ENCODE results near the gene BCL11B.

Gene BCL11B

DNA sequence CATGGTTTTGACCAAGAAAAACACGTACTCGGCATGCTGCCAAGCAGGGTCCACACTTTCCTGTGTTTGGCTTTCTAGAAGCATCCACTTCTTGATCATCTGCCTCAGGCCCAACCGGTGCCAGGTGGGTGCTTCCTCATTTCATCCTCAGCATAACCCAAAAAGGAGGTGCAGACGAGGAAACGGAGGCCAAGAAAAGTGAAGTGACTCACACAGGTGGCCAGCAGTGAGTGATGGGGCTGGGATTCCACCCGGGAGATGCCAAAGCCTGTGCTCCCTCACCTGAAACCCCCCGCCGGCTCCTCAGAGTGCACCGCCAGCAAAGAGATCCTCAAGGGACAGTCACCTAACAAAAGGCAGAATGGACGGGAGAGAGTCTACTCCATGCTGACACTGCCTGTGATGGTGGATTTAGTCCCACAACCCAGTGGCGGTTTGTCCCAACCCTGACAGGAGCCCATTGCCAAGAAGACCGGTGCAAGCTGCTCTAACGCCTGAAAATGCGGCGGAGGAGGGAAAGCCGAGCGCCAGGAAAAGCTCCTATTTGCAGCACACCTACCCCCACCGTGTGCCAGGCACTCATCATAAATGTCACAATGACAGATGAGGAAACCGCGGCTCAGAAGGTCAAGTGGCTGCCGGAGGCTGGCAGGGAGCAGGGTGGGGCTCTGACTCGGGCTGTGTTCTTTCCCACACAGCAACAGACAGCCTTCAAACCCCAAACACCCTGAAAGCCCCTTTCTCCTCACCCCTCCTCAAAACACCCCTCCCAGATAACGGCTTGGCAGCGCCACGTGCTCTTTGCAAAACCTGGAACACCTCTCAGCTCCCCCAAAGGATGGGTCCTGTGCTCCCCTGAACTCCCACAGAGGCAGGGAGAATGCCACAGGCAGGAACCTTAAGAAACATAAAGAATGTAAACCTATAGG, 18.8 kb downstream of the BCL11B start:
- no peak for DNase-seq

DNA sequence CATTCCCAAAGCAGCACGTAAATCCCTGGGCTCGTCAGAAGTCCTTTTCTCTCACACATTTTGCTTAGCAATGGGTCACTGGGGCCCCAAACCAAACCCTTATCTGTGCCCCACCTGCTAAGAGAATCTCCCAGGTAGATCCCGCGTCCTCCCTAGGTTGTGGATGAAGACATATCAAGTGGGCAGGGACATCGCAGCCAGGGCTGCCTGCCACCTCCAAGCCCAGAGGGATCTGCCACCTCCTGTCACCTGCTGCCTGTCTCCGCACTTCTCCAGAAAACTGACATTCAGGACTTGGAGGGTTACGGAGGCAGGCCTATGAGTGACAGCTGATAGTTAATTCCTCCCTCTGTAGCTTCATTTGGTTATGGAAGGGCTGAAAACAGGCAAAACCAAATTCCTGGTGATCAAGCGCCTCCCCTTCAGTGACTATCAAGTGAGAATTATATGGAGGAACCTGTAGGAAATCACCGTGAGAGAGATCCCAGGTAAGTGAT, 19.5 kb downstream of the BCL11B start:
- DNase-seq = no peak

GRCh38 chr14:99251721-99252120, 20.3 kb downstream of the BCL11B start:
- no peak for DNase-seq

GRCh38 chr14:99250636-99251208, 21.3 kb downstream of the BCL11B start:
- DNase-seq = no peak

DNA sequence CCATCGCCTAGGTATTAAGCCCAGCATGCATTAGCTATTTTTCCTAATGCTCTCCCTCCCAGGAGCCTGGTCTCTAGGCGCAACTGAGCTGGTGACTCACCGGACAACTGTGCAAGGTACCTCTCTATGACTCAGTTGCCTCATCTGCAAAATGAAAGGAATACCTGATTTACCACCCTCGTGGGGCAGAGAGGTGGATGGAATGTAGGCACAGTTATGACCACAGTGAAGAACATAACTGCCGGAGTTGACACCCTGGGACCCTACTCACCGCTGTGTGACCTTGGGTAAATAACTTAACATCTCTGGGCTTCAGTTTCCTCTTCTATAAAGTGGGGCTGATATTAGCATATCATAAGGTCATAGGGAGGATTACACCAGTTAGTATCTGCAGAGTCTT, 22.6 kb downstream of the BCL11B start:
- DNase-seq = no peak

DNA sequence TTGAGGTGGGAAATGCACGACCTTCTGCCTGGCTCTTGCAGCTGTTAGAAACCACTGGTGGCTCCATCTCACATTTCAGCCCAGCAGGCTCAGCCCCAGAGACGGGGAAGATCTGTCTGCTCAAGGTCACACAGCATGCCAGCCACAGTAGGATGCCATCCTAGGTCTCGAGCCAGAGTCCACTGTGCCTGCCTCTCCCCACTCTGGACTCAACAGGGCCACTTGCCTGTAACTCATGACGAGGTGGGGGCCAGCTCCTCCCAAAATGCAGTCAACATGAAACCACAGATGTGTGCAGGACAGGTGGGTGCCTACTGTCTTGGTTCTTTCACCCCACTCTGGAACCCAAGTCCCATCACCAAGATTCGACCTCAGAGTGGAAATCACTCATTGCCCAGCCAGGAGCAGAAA, 23.2 kb downstream of the BCL11B start:
- DNase-seq = no peak

DNA sequence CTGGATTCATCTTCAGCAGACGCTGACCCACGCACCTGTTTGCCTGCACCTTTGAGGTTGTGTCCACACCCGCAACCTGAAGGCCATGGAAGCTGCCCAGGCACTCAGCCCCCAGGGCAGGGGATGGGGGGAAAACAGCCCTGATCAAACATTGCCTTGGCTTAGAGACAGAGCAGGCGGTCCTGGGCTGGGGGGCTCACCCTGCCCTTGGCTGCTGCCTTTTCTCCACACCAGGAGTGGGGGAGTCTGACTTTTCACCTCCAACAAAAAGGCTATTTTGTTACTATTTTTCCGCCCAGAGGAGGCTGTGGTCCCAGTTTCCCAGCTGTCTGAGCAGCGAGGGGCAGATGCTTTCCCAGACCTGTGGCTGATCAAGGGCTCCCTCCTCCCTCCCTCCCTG, 24.2 kb downstream of the BCL11B start:
- DNase-seq = no peak

DNA sequence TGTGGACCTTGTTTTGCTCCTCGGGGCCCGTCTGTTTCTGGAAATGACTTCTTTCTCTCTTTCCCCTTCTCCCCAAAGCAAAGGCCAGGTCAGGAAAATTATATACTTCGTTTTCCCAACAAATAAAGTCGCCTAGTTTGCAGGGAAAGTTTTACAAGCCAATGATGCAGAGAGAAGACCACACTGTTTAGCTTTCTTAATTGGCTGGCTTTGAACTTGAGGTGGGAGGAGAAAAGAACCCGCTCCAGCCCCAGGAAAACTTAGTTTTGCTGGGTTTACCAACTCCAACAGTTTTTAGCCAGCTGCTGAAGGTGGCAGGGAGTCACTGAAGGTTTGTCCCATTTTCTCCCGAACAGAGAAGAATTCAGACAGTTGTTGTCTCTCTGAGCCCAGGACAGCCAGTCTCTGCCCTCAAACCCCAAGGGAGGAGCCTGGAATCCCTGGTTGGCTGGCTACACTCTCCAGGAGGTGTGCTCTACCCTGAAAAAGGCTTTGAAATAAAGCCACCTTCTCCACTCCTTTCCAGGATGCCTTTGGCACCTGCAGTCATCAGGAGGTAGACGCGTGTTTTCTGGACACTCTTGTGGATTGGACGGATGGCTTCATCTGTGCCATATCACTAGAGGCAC, 24.8 kb downstream of the BCL11B start:
- DNase-seq = no peak

DNA sequence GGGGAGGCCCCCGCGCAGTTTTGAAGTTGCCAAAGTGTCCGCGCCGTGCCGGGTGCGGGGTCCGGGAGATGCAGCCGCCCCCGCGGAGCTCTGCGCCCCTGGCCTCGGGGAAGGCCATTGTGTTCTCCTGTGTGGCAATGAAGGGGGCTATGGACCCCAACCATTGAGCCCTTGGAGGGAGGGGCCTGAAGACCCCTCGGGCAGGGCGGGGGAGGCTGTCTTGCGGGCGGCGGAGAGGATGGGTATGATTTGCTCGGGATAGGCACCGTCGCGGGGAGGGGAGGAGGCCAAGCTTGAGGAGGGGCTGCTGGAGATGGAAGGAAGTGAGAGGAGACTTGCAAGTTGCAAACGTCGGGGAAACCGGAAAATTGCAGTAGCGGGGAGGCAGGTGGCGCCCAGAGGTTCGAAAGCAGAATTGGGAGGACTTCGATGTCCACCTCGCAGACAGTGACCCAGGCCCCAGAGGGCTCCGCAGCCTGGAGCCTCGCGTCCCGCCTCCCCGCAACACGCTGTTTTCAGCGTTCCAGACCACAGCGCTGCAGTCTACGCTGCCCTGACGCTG, 25.4 kb downstream of the BCL11B start:
- no peak for DNase-seq

GRCh38 chr14:99245564-99246511, 26.2 kb downstream of the BCL11B start:
- DNase-seq = no peak

DNA sequence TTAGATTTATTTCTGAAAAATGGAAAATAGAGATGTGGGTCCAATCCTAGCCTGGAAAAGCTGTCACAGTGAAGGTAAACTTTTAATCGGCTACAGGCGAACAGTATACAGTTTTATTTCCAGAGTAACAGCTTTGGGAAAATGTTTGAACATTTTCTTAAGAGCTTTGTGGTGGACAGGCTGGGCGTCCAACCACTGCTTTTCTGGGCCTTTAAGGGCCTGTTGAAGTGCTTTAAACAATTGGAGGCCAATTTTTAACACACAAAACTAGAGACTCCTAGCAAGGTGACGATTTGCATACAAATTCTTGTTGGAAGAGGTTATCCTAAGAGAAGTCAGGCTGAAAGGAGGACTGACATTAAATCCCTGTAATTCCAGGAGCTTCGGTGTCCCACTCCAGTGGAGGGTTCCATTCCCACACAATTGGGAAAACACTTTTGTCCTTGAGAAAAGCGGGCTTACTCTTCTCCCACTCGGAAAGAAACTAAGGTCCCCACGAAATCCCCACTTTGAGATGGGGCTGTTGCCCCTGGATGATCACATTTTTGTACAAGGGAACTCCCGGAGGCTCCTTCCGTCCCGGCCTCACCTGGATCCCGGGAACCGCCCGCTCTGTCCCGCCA, 26.9 kb downstream of the BCL11B start:
- no peak for DNase-seq

DNA sequence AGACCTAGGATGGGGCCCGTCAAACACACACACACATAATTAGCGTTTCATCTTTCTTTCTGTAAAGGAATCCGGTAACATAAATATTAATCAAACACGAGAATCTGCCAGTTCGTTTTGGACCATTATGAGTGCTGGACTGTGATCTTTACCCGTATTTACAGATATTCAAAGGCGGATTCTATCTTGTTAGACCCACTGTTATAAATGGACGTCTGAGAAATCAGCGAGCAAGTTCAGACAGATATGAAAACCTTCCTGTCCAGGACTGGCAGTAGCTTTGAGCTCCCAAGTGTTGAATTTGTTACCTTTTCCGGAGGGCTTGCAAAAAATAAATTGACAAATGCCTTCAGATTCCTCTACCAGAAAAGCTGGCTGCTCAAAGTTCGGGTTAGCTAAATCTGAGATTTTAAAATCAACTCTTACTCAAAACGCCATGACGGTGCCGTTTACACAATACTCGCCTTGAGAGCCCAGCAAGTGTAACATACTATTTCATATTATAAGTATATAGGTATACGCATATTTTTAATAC, 27.6 kb downstream of the BCL11B start:
- DNase-seq = no peak

DNA sequence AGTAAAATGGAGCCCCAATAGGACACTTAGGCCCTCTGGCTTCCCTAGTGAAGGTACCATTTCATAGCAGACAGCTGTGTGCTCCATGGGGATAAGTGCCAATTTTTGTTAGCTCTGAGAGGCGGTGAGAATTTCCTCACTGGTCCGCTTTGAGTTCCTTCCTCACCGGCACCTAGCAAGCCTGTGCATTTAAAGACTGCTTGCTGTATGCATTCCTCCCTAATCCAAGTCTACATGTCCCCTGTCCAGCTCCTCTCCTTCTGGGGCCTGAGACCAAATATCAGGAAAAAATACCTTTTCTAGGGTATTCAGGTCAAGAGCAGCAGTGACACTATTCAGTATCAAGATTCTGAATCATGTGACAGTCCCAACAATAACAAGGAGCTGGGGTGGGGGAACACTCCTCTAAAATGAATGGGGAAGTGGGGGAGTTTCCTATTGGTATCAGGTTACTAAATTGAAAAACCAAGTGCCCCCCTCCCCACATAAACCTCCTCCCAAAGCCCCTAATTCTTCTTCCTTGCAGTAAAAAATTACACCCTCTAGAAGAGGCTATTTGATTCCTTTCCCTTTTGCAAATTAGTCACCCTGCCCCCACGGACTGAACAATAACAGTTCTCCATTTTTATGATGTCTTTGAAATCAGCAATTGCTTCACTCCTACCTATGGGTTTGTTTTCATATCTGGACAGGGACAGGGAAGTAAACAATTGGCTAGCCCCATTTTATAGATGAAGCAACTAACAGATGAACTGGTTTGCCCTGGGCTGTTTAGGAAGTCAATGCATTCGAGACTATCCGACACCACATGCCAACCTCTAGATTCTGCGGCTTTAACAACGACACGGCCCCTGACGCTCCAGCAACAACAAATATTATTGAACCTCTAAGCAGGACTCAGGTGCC, 28.9 kb downstream of the BCL11B start:
- no peak for DNase-seq

- DNase-seq = no peak
These were observed 29.8 kb downstream of the BCL11B start for GRCh38 chr14:99242238-99242637.

GRCh38 chr14:99241325-99242010, 30.5 kb downstream of the BCL11B start:
- DNase-seq = no peak

- no peak for DNase-seq
These were observed 31.2 kb downstream of the BCL11B start for GRCh38 chr14:99240627-99241324.

GRCh38 chr14:99239661-99240092, 32.3 kb downstream of the BCL11B start:
- no peak for DNase-seq

GRCh38 chr14:99238216-99238615, 33.8 kb downstream of the BCL11B start:
- DNase-seq = no peak

DNA sequence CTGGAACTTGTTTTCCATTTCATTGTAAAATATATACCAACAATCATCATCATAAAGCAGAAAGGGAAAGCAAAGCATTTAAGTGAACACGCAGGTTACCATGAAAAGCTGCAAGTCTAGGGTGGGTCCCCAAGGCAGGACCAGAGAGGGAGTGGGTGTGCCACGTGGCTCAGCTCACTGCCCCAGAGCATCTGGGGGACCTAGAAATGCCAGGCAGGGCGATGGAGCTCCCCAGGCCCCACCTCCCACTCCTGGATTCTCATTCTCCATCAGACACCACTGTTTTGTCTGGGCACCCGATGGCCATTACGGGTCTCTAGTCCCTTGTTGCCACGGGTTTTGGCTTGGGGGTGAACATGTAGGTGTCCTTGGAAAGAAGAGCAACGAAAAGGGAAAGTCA, 34.7 kb downstream of the BCL11B start:
- DNase-seq = no peak

Data from activated T-cell treated with anti-CD3 and anti-CD28 coated beads for 4 hours (primary cell).